NCI-H2171 (cell line): ENCODE data around the gene BRD3OS.

Experiments used
- DNase-seq: peaks from one replicate; lab custom pipeline; 2025; lab: John Stamatoyannopoulos, UW

BRD3OS gene

GRCh38 chr9:134052491-134052890 lies 27.2 kb downstream of the BRD3OS start:
- DNase-seq, result no peak

- DNase-seq, result no peak
Observed at GRCh38 chr9:134052941-134053340, 27.7 kb downstream of the BRD3OS start.

- DNase-seq, result no peak
Observed at GRCh38 chr9:134053401-134053871, 28.2 kb downstream of the BRD3OS start.

- no peak for DNase-seq
Observed at GRCh38 chr9:134053941-134054761, 28.9 kb downstream of the BRD3OS start.

GRCh38 chr9:134054891-134055811 lies 29.9 kb downstream of the BRD3OS start:
- no peak for DNase-seq

GRCh38 chr9:134055981-134056461 lies 30.7 kb downstream of the BRD3OS start:
- no peak for DNase-seq

- DNase-seq, result no peak
Observed at GRCh38 chr9:134056483-134057306, 31.4 kb downstream of the BRD3OS start.

- DNase-seq, result no peak
Observed at GRCh38 chr9:134057307-134057657, 32.0 kb downstream of the BRD3OS start.

GRCh38 chr9:134057751-134058701 lies 32.7 kb downstream of the BRD3OS start:
- DNase-seq, result no peak

- no peak for DNase-seq
Observed at GRCh38 chr9:134058716-134059115, 33.4 kb downstream of the BRD3OS start.

GRCh38 chr9:134059188-134059641 lies 33.9 kb downstream of the BRD3OS start:
- DNase-seq, result no peak

GRCh38 chr9:134059661-134060395 lies 34.5 kb downstream of the BRD3OS start:
- DNase-seq, result no peak

GRCh38 chr9:134060546-134060945 lies 35.3 kb downstream of the BRD3OS start:
- DNase-seq, result no peak

GRCh38 chr9:134061019-134061687 lies 35.9 kb downstream of the BRD3OS start:
- DNase-seq, result no peak

- no peak for DNase-seq
Observed at GRCh38 chr9:134061688-134062371, 36.5 kb downstream of the BRD3OS start.

GRCh38 chr9:134062461-134063087 lies 37.3 kb downstream of the BRD3OS start:
- no peak for DNase-seq

GRCh38 chr9:134063088-134063570 lies 37.8 kb downstream of the BRD3OS start:
- no peak for DNase-seq
